A375 (cell line): ENCODE data around the gene CCDC54. TPM values are rescaled to one million over a fixed set of nuclear protein-coding genes. Genes with fewer than 3 reads are reported as not detected.

Experiments used
- total RNA-seq: library from RNA; depleted of rRNA; stranded (reverse); fragments of >200 nt; shearing (Covaris generic); gene quantifications from 2 replicates; pipeline ENCODE4 v1.2.3, GENCODE V29; 2014; rRNA removed

CCDC54 gene
- not detected in 2 replicates for total RNA-seq

GRCh38 chr3:107377151-107377550 is at the start of gene CCDC54:
CCDC54 (plus strand) TSS chr3:107377439; CDS start chr3:107377588, 149 bp downstream.

Other genes starting within 250 kb of the CCDC54 start
- gene BBX, start 145.5 kb downstream of the CCDC54 start, total RNA-seq = 51.8 and 60.4 TPM in 2 replicates